Kasumi-1 (cell line): ENCODE measurements around the gene WWOX.
A peak's percentile ranks its signal among the peaks of the same experiment; 100 is the strongest.
"Not testable (repeated sequence)": the region's sequence is repeated elsewhere in the genome, so short reads cannot be mapped to it uniquely, and the experiment has no call there.

Experiments
- DNase-seq, 2 experiments: peaks; one replicate each; lab custom pipeline; 2025; lab: John Stamatoyannopoulos, UW

WWOX gene

DNA sequence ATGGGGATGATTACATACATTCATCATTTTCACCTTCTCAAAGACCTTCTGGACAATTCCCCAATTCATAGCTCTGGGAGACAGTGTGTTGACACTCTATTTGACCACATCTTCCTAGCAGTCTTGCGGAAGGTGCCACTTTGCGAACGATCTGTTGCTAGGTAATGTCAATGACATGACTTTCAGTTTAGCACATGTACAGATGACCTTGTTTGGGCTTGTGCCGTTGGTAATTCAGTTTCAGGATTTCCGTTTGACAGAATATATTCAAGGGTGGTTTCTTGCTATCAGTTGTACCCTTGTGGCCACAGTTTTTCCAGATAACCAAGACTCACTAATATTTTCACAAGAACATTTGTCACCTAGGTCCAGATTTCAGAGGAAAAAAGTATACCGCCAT lies 478.2 kb downstream of the WWOX start:
- DNase-seq = peak; percentile 5 to 18

DNA sequence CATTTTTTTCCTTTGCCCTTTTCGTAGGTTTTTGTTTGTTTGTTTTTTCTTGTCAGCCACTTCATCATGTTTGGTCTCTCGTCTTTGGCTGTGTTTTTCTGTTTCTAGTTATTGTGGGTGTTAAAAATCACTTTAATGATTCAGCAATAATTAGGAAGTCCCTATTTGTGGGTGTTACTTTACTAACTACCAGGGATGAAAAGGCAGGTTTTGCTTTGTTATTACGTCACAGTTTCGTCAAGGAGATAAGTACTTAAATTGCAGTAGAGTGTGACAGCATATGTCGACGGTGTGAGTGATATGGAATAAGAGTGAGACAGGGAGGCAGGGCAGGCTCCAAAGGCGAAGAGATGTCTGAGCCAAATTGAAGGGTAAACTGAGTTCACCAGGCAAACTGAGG lies 479.6 kb downstream of the WWOX start:
- DNase-seq = no peak

DNA sequence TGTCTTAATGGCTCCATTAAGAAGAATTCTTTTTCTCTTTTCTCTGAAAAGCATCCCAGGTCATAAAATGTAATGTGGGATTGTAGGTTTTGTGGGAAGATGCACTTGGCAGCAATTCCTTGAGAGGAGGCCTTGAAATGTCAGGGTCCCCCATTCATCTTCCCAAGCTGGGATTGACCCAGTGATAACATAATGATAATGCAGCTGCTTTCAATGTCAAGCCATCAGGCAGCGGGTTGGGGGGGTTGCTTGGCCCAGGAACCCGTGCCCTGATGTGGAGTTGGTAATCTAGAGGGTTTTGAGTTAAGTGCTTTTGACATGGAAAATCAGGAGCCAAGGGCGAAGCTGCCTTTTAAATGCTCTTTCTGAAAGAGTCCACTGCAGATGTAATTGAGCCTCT lies 484.0 kb downstream of the WWOX start:
- DNase-seq = no peak

DNA sequence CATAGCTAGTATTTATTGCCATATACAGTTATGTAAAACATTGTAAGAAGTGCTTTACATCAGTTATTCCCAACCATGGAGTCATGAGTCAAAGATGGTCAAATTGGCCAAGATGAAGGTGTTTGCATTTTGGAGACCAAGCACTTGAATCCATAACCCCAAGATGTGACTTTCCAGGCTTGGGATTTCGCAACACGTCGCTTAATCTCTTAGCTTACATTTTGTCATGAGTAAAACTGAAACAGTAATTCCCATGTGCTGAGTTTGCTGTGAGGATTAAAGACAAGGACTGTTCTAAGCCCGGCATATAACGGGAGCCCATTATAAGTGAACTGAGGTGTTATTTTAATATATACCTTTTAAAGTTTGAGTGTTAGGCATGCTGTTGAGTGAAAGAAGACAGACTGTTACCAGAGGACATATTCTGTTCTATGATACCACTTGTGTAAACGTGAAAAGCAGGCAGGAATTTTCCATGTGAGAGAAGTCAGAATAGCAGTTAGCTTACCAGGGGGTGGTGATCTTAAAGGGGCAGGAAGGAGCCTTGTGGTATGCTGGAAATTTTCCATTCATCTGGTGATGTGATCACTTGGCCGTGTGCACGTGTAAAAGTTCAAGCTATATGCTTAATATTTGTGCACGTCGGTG lies 484.9 kb downstream of the WWOX start:
- no peak for DNase-seq

DNA sequence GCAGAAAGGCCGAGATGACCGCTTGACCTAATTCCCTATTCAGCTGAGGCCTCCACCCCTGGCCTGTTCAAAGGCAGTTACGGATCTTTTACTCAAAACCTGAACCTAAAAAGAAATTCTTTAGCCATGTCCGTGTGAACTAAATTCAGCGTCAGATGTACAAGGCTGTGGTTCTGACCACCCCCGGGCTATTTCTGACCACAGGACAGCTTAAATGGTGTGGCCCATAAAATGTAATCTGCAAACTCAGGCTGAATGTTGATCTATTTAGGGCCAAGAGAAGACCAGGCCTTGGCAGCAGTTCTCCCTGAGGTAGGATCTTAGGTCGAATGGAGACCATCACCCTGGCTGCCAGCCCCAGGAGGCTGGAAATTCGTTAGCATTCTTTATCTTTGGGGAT lies 485.5 kb downstream of the WWOX start:
- DNase-seq = no peak

DNA sequence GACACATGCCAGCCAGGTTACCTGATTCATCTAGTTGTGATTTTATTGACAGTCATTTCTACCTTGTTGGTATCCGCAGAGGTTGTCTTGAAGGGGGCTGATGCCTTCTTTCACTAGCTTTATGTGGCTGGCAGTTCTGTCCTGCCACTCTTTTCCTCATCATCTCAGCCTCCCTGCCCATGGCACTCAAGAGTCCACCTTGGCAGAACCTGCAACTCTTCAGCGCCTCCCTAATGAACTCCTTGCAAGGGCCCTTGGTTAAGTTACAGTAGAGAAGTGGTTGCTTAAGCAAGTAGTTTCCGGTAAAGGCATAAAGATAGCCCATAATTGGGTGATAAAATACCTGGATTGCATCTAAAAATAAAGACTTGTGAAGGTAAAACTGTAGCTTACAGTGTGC lies 489.9 kb downstream of the WWOX start:
- no peak for DNase-seq

DNA sequence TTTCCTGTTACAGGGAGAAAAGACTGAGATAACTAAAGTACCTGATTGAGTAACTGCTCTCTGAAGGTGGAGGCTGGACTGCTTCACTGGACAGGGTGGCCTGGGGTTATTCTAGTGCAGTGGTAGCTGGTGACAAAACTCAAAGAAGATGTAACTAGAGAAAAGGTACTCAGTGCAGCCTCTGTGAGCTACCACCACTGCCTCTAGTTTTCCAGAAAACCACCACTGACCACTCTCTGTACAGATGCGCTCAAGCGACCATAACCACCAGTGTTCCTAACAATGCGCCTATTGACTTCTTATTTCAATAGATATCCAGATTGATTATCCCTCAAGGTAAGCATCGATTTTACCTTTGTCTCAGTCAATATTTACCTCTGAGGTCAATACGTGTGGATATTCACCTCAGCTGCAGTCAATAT lies 492.2 kb downstream of the WWOX start:
- DNase-seq = no peak

DNA sequence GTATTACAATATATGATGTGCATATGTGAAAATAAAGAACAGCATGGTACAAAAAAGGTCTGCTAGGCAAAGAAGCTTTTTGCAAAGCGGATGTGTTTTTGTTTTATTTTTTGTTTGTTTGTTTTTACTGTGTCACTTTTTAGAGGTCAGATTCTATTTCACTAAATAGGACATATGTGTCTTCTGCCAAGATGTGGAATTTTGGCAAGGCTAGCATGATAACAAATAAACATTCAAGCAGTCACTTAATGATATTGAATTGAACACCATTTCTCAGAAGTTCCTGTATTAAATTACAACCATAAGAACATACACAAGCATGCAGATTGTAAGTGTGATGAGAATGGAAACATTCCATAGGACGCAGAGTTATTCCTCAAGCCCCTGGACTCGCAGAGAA lies 492.7 kb downstream of the WWOX start:
- DNase-seq = no peak

DNA sequence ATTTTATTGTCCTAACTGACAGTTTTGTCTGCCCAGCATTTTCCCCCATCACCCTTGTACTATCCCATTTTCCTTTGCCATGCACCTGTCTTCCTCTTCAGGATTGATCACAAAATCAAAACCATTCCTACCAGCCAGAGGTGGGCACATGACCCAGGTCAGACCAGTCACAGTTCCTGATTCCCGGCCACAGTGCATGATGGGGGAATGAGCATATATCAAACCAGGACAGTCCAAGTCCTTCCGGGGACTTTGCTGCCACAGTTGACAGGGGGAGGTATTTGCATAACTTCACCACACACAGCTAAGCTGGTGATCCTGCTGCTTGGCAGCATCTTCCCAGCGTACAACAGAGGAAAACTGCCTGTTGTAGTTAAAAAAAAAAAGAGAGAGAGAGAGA lies 493.9 kb downstream of the WWOX start:
- no peak for DNase-seq

DNA sequence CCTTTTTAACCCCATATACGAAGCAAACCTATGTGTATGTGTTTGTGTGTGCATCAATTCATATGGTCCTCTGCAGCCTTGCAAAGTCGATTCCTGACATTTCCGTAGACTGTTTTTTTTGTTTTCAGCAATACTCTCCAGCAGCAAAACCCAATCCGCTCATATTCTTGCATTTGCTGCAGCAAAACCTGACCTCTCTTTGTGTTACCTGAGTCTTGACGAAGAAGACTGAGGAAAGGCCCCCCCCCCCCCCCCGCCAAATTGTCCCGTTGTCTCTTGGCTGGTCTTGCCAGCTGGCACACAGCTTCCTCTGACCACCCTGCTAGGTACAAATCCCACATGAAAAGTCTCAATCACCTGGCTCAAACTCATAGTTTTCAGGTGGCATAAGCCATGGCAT lies 494.7 kb downstream of the WWOX start:
- DNase-seq = no peak

DNA sequence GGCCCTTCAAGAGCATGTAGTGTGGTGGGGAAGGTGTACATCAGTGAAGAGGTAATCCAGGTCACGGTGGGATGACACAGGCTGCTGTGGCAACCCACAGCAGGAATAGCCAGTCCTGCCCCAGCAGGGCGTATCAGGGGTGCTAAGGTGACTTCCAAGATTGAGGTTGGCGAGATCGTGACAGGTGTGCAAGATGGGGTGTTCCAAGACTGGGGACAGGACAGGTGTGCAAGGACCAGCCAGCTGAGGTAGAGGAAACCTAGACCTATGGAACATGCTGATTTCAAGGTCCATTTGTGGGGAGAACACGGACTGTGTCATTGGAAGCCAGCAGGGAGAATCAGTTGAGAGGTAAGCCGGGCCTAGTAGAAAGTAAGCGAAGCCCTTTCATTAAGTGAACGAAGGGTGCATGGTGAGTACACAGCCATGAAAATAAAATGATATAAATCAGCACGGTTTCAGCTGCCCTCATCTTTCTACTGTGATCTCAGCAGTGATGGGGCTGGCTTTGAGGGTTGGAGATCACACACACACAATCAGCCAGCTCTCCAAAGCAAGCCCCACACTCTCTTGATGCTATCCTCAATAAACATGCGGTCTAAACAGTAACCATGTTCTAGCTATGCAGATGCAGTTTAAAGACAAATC lies 497.0 kb downstream of the WWOX start:
- DNase-seq = no peak

DNA sequence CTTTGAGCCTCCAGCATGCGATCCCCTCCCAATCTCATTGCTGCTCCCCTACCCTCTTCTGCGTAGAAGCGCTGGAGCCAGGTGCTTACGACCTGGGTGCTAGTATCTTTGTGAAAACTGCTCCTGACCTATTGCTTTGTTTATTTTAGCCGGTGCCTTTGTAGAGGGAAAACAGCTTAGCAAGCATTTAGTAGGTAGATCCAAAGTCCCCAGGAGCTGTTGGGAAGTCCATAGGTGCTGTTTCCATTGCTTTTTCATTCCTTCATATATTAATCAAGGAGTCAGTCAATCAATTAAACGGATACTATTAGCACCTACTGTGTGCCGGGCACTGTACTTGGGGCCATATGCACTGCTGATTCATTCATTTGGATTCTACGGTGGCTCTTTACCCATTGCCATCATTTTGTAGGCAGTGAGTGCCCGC lies 497.6 kb downstream of the WWOX start:
- no peak for DNase-seq

DNA sequence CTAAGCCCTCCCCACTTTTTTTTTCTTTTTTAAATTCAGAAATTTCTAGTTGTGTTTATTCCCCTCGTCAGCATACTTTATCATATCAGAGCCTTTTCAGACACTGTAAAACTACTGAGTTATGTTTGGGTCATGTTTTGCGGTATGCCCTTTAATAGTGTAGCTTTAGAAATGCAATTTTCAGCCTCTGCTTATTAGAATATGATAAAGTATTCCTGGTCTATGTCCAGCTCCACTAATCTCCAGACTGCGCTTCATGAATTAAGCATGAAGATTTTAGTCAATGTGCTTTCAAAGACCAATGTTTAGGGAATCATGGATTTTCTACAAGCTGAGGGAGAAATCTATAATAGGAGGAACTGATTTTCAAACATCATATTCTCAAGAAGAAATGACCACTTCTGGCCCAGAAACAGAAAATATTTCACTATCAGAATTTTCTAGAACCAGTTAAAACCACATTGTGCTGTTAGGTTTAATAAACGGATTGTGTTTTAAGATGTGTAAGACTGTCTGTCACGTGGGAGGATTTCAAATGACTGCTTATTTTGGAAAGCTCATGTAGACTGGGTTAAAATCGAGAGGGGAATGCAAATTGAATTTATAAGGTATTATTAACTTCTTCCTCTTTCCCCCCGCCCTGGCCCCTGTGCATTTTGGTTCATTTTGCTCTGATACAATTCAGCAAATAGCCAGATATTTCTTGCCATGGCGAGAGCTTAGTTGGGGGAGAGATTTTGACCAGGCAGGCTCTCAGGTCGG lies 498.5 kb downstream of the WWOX start:
- no peak for DNase-seq

DNA sequence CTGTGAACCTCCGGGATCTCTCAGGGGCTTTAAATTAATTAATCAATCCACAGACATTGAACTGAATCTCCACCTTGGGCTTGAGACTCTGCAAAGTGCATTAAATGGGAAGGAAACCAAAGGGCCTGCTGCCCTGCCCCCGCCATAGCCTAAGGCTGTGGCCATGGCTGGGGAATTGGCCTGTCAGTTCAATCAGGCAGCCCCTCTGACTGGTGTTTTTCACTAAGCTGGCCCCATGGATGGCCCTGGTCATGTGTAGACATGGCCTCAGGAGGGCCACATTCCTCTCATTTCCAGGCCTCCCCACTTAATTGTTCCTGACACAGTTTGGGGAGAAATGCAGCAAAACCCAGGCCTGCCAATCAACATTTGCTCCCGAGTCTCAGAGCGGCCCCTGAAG lies 499.8 kb downstream of the WWOX start:
- no peak for DNase-seq

DNA sequence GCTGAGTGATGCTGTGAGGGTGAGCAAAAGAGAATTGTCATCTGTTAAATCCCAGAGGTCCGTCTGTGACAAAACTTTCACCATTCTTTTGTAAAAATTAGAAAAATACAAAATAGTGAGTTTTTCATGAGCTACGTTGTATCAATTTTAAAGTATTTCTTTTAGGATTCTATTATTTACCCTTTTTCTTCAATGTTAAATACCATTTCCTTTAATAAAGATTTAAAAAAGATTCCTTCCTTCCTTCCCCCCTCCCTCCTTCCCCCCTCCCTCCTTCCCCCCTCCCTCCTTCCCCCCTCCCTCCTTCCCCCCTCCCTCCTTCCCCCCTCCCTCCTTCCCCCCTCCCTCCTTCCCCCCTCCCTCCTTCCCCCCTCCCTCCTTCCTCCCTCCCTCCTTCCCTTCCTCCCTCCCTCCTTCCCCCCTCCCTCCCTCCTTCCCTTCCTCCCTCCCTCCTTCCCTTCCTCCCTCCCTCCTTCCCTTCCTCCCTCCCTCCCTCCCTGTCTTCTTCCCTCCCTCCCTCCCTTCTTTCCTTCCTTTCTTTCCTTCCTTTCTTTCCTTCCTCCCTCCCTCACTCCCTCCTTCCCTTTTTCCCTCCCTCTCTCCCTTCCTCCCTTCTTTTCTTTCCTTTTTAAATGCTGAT lies 505.1 kb downstream of the WWOX start:
- DNase-seq = not testable (repeated sequence)

DNA sequence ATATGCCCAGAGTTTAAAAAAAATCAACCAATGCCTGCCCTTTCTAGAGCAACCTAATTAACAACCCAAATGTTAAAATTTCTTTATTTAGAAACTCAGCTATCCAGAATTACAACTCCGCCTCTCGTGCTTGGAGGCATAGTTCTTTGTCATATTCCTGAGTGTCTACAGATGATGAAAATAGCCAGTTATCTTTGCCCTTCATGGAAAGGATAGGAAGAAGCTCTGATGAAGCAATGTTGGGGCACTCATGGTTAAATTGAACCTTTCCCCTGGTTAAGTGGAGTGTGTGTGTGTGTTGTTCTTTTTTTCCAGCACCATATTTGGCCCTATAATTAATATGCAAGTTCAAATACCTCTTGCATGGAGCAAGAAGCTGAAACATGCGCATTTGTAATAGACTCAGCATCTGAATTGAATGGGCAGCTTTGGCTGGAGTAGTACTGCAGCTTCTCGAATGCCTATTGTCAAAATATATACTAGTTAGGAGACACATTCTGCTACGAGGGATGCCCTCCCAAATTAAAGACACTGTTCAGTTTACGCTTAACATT lies 506.2 kb downstream of the WWOX start:
- no peak for DNase-seq

DNA sequence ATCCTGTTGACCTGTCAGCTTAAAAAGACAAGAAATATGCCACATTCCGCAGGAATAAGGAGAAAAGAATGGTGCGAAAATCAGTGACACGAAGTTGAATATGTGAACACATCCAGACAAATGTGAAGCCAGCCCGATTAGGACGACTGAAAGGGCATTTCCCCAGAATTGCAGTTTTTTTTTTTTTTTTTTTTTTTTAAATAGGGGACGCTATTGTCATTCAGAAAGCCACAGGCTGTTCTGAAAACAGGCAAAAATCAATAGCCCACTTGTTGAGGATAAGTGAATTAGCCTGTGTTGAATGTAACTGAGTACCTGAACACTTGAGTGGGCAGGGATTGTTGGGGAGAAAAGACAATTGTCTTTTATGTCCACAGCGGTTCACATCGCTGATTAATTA lies 507.1 kb downstream of the WWOX start:
- DNase-seq = no peak

DNA sequence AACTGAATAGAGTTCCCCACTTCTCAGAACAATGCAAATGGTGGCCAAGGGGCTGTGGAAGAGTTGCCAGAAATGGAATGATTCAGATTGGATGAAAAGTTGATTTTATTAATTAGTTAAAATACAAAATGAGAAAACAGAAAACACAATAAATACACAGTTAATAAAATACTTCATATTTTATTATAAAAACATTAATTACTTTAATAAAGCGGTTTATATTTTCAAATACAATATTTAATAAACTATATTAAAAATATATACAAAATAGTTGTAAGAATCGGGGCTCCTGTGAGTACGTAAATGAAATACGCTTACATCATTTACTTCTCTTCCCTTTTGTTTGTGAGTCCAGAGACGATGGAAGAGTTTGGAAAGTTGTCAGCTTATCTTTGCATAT lies 507.6 kb downstream of the WWOX start:
- DNase-seq = no peak

DNA sequence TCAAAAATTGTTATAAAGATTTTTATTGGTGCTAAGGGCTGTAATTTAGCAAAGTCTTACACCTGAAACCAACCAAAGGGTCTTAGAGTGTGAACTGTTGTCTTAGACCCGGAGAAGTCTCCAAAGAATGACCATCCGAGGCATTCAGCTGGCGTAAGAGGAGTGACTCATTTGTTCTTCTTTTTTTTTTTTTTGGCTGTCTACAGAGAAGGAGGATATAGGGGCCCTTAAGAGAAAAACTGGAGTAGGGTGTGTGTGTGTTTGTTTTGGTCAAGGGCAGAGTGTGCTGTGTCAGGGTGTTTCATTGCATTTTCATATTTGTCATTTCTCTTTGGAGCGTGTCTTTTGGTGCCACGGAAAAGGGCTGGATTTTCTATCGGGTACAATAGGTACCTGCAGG lies 508.0 kb downstream of the WWOX start:
- DNase-seq = no peak

DNA sequence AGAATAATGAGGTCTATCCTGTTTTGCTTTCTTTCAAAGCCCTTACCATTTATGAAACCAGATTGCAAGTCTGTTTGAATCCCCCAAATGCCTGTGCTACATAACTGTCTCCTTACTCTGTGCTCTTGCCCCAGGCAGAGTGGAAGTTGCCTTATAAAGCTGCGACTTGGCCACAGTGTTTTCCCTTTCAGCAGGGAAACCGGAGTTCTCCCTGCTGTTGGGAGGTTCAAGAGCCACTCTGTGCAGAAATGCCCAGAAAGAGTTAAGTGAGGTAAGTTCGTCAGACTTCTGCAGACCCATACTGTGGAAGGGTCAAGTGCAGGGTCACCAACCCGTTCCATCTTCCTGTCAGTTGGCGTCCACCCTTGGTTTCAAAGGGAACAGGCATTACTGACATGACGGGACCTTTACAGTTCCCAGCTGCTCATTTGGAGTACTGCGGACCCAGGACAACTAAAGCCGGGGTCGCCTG lies 508.9 kb downstream of the WWOX start:
- DNase-seq = no peak

DNA sequence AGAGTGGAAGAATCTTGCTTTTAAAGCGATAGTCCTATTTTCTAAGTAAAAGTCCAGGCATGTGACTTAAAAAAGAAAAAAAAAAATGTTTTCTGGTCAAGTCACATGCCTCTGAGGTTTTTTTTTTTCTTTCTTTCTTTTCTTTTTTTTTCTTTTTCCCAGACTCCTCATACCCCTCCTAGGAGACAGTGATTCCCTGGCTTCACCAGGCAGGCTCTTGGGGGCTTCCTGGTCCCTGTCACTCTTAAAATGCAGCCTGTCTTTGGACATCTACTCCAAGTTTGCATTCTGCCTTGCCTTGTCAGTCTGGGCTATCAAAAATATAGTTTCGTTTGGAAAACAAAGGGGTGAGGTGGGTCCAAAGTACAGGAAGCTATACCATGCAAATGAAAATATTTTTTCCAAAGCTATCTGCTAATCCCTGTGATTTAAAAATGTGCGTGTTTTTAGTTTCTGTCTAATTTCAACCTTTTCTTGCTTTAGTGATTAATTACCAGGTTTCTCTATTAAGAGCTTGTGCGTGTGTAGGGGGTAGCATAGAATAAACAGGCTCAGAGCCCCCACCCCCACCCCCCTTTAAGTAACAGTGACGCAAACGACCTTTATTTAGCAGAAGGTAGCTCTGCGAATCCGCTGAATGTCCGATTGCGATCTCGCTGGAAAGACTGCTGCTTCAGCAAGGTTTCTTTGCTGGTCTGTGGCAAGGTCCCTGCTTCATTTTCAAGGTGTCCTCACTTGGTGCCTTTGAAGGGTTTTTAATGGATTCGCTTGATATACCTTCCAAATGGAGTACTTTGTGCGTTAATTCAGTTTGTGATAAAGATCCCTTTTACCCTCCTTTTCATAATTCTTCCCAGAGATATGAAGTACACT lies 510.2 kb downstream of the WWOX start:
- DNase-seq = no peak
